ENCODE results near the gene WFIKKN2. TPM values are rescaled to one million over a fixed set of nuclear protein-coding genes. Genes with fewer than 3 reads are reported as not detected.

WFIKKN2 gene
- total RNA-seq, 1 experiment from 2014 or later = 0.05 TPM

- Histone ChIP-seq H3K9me2 (ENCODE audit: insufficient read depth) (no peaks in the 10 kb centered on the region), H3K9me3 (ENCODE audit: control insufficient read depth in 1 of 2, insufficient read depth in 1 of 2, low read depth in 1 of 2, low read length in 2 of 2) (no peaks in the 10 kb centered on the region), H2AFZ (ENCODE audit: low read depth, low read length, poor library complexity, severe bottlenecking) (no peak overlapping the region), H3K36me3 (ENCODE audit: control insufficient read depth in 1 of 2, insufficient read depth in 2 of 2, low read length in 2 of 2) (no peaks in the 10 kb centered on the region), H4K20me1 (ENCODE audit: insufficient read depth) (no peaks in the 10 kb centered on the region), H3K9ac (ENCODE audit: low read length) (no peak overlapping the region), H3K4me3 (replicated peaks in 1 of 2; ENCODE audit: low read depth in 1 of 2, low read length in 2 of 2) (no peak overlapping the region), H3K27me3 (ENCODE audit: insufficient read depth, low read length) (no peaks in the 10 kb centered on the region), H3K4me1 (ENCODE audit: control insufficient read depth in 1 of 2, insufficient read depth in 2 of 2, low read length in 2 of 2) (no peaks in the 10 kb centered on the region), H3K4me2 (ENCODE audit: low read length) (no peak overlapping the region), H3K79me2 (ENCODE audit: insufficient read depth, low read length) (no peaks in the 10 kb centered on the region), H3K27ac (ENCODE audit: low read depth, low read length) (no peak overlapping the region)
- DNase-seq (ENCODE audit: low read depth, low spot score) (no peak), ATAC-seq (no peak)
- ChIA-PET RAD21 (ENCODE audit: low non-redundant PET in 1 of 2, low total read pairs in 2 of 2, uncharacterized antibody in 2 of 2, unreplicated experiment in 2 of 2) (no interaction called here), POLR2A (no interaction called here), CTCF (no interaction called here)
- no TSS peak for BruUV-seq (replicated peaks)
- intact Hi-C loops (cut with micrococcal nuclease) = no loop called here
- no peak for TF ChIP-seq EZH2phosphoT487 (IDR thresholded peaks at IDR 0.05; ENCODE audit: borderline replicate concordance)
Measured at GRCh38 chr17:50834429-50835300, 721 bp upstream of the WFIKKN2 start.

GRCh38 chr17:50836826-50837225 is 1.4 kb downstream of the WFIKKN2 start:
- no peak for TF ChIP-seq FOSL1 (IDR thresholded peaks at IDR 0.05; ENCODE audit: low read depth)
- no peak for TF ChIP-seq ATF3 (IDR thresholded peaks at IDR 0.05)
- TF ChIP-seq EZH2 (IDR thresholded peaks at IDR 0.05) = no peak
- no peak for TF ChIP-seq ZNF274 (IDR thresholded peaks at IDR 0.05; ENCODE audit: low read depth, low read length)
- TF ChIP-seq ELF1 (IDR thresholded peaks at IDR 0.05; ENCODE audit: borderline replicate concordance, low read depth) = no peak
- POLR2A ChIA-PET = no interaction called here
- intact Hi-C loops (cut with micrococcal nuclease) = no loop called here

More at GRCh38 chr17:50836826-50837225, 1.4 kb downstream of the WFIKKN2 start:
- Histone ChIP-seq H4K20me1 (ENCODE audit: insufficient read depth) (no peaks in the 10 kb centered on the region), H3K4me3 (replicated peaks in 1 of 2; ENCODE audit: low read depth in 1 of 2, low read length in 2 of 2) (no peak overlapping the region), H3K4me1 (ENCODE audit: control insufficient read depth in 1 of 2, insufficient read depth in 2 of 2, low read length in 2 of 2) (peaks cover 0 to 6% of the 10 kb centered on the region in 2 experiments; a peak in 1 of 4 replicates), H3K9me2 (ENCODE audit: insufficient read depth) (no peaks in the 10 kb centered on the region), H3K9ac (ENCODE audit: low read length) (no peak overlapping the region), H3K36me3 (ENCODE audit: control insufficient read depth in 1 of 2, insufficient read depth in 2 of 2, low read length in 2 of 2) (no peaks in the 10 kb centered on the region), H3K9me3 (ENCODE audit: control insufficient read depth in 1 of 2, insufficient read depth in 1 of 2, low read depth in 1 of 2, low read length in 2 of 2) (no peaks in the 10 kb centered on the region), H3K4me2 (ENCODE audit: low read length) (no peak overlapping the region), H3K27me3 (ENCODE audit: insufficient read depth, low read length) (no peaks in the 10 kb centered on the region), H2AFZ (ENCODE audit: low read depth, low read length, poor library complexity, severe bottlenecking) (no peak overlapping the region), H3K27ac (ENCODE audit: low read depth, low read length) (no peak overlapping the region), H3K79me2 (ENCODE audit: insufficient read depth, low read length) (no peaks in the 10 kb centered on the region)
- ATAC-seq (no peak), DNase-seq (ENCODE audit: low read depth, low spot score) (no peak)
- RAD21 ChIA-PET (ENCODE audit: low non-redundant PET in 1 of 2, low total read pairs in 2 of 2, uncharacterized antibody in 2 of 2, unreplicated experiment in 2 of 2) = no interaction called here
- no TSS peak for BruUV-seq (replicated peaks)
- CTCF ChIA-PET = interaction anchor here (1.9 kb wide), 1 partner anchor 54 kb away, joined by 6 read pairs; no protein-coding TSS in a partner anchor
